GM13977 (cell line): ENCODE results near the gene EMC1.

Experiments used
- DNase-seq: peaks from one replicate; pipeline ENCODE4 v3.0.0; 2012; ENCODE audit warnings: low spot score
- in situ Hi-C: fragments of 300-500 bp; cut with MboI; formaldehyde crosslinking; loops from one replicate; pipeline ENCODE4 v1.12.0; 2022; ENCODE audit warnings: low sequenced_read_pairs, low pct_unique_long_range_greater_than_20kb, mixed read lengths, inconsistent platforms; ENCODE audit not compliant: unreplicated experiment
- TF ChIP-seq, protein P1 (sequence below): IDR thresholded peaks from 2 replicates; pipeline ENCODE4 v1.5.1; 2012; ENCODE audit warnings: mild to moderate bottlenecking, control low read depth; ENCODE audit not compliant: insufficient read depth; ENCODE audit errors: extremely low read depth, missing control alignments

Gene EMC1

DNA sequence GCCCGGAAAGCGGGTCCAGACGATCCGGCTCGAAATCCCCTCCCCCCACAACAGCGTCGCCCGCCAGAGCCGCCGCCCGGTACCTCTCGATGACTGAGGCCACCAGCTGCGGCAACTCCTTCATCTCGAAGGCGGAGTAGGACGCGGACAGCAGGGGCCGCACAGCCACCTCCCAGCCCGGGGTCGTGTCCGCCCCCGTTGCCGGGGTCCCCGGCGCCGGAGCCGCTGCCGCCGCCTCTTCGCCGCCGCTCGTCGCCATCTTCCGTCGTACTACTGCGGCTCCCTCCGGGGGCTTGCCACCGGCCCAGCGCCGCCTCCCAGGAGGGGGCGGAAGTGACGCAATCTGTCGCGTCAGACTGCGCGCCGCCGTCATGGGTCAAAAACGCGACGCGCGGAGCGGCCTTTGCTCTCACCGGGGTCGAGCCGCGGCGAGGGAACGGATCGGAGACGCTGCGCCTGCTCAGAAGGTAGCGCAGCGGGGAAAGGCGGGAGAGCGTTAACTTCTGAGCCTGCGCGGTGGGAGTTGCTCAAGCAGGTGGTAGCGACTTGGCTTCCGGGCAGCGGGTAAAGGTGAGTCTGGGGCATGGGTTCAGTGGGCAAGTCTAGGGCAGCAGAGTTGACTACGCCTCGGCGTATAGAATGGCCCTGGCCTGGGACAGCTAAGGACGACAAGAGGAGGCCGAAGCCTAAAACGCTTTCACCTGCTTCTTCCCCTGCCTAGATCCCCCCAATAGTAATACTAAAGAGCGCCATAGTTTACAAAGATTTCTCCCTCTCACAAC lies 41.1 kb downstream of the EMC1 start, which contains the start of gene UBR4:
UBR4 (minus strand) TSS at position 277 of the 782 bp plus-strand sequence; CDS start at position 259, 18 bp downstream.
- in situ Hi-C loops = no loop called here
- DNase-seq = peak; percentile 93
- TF ChIP-seq, protein P1, sequence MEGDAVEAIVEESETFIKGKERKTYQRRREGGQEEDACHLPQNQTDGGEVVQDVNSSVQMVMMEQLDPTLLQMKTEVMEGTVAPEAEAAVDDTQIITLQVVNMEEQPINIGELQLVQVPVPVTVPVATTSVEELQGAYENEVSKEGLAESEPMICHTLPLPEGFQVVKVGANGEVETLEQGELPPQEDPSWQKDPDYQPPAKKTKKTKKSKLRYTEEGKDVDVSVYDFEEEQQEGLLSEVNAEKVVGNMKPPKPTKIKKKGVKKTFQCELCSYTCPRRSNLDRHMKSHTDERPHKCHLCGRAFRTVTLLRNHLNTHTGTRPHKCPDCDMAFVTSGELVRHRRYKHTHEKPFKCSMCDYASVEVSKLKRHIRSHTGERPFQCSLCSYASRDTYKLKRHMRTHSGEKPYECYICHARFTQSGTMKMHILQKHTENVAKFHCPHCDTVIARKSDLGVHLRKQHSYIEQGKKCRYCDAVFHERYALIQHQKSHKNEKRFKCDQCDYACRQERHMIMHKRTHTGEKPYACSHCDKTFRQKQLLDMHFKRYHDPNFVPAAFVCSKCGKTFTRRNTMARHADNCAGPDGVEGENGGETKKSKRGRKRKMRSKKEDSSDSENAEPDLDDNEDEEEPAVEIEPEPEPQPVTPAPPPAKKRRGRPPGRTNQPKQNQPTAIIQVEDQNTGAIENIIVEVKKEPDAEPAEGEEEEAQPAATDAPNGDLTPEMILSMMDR = no peak

DNA sequence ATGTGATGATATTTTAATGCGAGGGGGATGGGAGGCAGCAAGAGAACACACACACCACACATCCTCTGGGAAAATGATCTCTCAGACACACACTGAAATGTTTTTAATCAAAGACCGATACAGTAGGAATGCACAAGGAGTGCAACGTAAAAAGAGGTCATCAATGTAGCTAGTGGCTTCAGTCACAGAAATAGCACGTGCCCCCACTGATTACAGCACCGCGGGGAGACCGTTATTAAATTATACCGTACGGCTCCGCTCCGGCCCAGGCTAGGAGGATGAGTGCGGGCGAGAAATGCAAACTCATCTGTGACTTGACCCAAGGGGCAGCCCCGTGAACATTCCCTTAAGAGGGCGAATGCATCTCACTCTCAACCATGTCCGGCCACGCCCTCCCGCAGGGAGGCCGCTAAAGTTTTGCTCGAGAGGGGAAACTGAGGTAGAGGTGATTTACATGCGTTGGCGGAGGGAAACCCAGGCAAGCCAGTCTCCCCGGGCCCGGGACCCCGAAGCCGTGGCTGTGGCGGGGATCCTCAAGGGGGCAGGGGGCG lies 41.8 kb downstream of the EMC1 start:
- in situ Hi-C loops = no loop called here
- TF ChIP-seq, protein P1 = no peak
- DNase-seq = peak; percentile 67

DNA sequence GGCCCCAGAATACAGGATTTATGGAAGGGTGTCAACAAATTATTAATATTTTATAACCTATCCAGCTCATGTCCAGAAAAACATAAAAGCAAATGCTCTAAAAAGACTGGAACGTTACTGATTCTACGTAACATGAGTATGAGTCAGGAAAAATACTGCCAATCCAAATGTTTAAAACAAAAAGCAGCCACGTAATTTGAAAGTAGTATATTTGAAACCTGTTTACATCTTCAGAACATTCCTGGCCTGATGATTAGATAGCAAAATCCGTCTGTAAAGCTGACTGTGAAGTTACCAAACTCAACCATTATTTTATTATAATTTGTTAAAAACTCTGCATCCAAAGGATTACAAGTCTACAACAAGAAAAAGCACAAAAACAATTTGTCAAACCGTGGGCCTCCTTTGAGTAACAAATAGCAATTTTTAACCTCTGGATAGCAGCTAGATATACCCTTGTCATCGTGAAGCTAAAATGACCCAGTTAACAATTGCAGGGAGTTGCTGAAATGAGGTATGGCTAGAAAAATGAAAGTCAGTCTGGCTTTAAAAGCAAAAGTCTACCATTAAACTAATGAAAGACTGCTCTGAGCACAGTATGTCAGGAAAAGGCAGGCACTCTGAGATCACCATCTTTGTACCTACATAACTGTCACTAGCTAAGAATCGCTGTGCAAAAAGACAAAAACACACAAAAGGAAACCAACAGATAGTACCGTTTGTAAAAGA lies 42.5 kb downstream of the EMC1 start:
- DNase-seq = no peak
- in situ Hi-C loops = no loop called here
- TF ChIP-seq, protein P1 = no peak

DNA sequence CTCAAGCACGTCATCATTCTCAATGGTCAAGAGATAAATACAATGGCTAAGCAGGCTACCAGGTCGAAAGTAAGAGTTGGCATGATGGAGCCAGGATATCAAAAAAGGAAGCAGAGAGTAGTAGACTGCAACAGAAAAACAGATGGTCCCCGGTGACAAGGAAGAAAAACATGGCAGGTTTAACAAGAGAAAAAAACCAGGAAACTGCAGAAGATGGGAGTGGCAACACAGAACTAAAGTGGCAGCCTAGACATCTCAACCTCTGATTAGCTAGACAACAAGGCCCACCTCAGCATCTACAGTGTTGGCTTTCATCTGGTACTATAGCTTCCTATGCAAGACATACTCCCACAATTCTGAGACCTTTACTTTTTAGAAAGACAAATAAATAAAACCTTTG lies 44.4 kb downstream of the EMC1 start:
- TF ChIP-seq, protein P1 = no peak
- in situ Hi-C loops = no loop called here
- DNase-seq = no peak

DNA sequence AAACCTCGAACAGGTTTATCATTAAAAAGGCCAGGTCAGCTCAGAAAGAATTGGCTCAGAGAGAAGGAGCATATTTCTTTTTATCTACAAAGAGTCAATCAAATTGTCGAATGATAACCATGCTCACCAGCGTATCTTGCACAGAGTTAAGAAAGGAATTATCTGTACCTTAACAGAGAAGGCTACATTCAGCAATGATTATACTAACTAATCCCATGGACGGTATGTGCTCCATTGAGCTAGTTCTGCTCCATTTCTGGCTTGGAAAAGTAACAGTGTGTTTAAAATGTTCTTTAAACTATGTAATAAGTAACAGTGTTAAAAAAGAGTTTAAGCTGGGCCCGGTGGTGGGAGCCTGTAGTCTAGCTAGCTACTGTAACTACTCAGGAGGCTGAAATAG lies 45.5 kb downstream of the EMC1 start:
- no peak for DNase-seq
- TF ChIP-seq, protein P1 = no peak
- in situ Hi-C loops = no loop called here

DNA sequence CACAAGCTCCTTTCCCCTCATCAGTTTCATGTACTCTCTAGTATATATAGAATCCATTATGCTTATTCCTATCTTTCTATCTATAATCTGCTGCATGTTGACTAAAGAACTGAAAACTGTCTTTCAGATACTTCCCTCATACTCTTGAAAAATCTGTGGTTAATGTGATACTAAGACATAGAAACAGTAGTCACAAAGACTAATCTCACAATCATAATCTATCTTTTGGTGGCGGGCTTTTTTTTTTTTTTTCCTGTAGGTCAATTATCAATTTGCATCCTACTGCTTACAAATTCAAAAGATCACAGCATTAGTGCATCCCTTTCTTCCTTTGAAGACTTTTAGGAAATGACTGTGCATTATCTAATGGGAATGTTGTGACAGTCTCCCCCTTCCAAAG lies 45.9 kb downstream of the EMC1 start:
- in situ Hi-C loops = no loop called here
- peak; percentile 56 for DNase-seq
- TF ChIP-seq, protein P1 = no peak
